Peyer's patch (tissue), 4 donors: Measurements from ENCODE around the gene SAMD10. TPM values are rescaled to one million over a fixed set of nuclear protein-coding genes. Genes with fewer than 3 reads are reported as not detected.

ENCODE experiments used
- DNase-seq, 3 donors: peaks; one replicate each; pipeline ENCODE4 v3.0.0-alpha.2; 2017 to 2019
- H3K27ac ChIP-seq, 4 donors: fragments of 200-600 bp; sonication (generic); one replicate each; pipeline ENCODE4 v1.5.1; 2016 to 2019
- H3K27me3 ChIP-seq, 2 donors: fragments of 200-600 bp; sonication (generic); one replicate each; pipeline ENCODE4 v1.5.1; 2019
- H3K36me3 ChIP-seq, 3 donors: fragments of 200-600 bp; sonication (generic); one replicate each; pipeline ENCODE4 v1.5.1; 2016 to 2019
- H3K4me1 ChIP-seq, 4 donors: fragments of 200-600 bp; sonication (generic); one replicate each; pipeline ENCODE4 v1.5.1; 2016 to 2019
- H3K4me3 ChIP-seq, 4 donors: fragments of 200-600 bp; sonication (generic); 1 replicate in 3 of 4; 2 replicates in 1 of 4; pipeline ENCODE4 v1.5.1; 2016 to 2019; ENCODE audit warnings: mild to moderate bottlenecking in 1 of 4
- H3K9me3 ChIP-seq, 4 donors: fragments of 200-600 bp; sonication (generic); one replicate each; pipeline ENCODE4 v1.5.1; 2016 to 2019; ENCODE audit warnings: mild to moderate bottlenecking in 1 of 4
- CTCF ChIP-seq, 6 experiments: fragments of 450-650 bp in 4 of 6; fragments of 200-600 bp in 2 of 6; sonication (generic) in 1 of 6; IDR thresholded peaks; one replicate each; pipeline ENCODE4 v1.5.1; 2017 to 2019; ENCODE audit warnings: antibody characterized with exemption in 6 of 6, mild to moderate bottlenecking in 3 of 6, moderate library complexity in 1 of 6
- POLR2A ChIP-seq, 2 donors: fragments of 450-650 bp; IDR thresholded peaks; one replicate each; pipeline ENCODE4 v1.5.1; 2017; ENCODE audit warnings: antibody characterized with exemption in 2 of 2, mild to moderate bottlenecking in 2 of 2, moderate library complexity in 2 of 2
- total RNA-seq, 4 donors: library from RNA; depleted of rRNA; stranded (reverse); fragments of >200 nt; gene quantifications; one replicate each; pipeline ENCODE4 v1.1.0, GENCODE V29; 2016

The SAMD10 gene
- total RNA-seq, 4 donors from 2014 or later: 1.7 to 14.3 (median 11.1) TPM

- no peak overlapping the region for H3K4me3 ChIP-seq
- no peaks in the 10 kb centered on the region for H3K9me3 ChIP-seq
- DNase-seq: no peak
- peaks cover 9 to 46% (median 27%) of the 10 kb centered on the region in 4 donors for H3K4me1 ChIP-seq
- TF ChIP-seq POLR2A (IDR thresholded peaks at IDR 0.05): no peak
- no peak for TF ChIP-seq CTCF (IDR thresholded peaks at IDR 0.05)
- H3K27me3 ChIP-seq: no peaks in the 10 kb centered on the region
- H3K36me3 ChIP-seq: peaks cover 0 to 49% (median 0%) of the 10 kb centered on the region in 3 donors
- H3K27ac ChIP-seq: no peak overlapping the region
Measured at GRCh38 chr20:63945921-63946920, 33.2 kb downstream of the SAMD10 start.

- Histone ChIP-seq H3K27me3 (no peaks in the 10 kb centered on the region), H3K36me3 (peaks cover 0 to 59% (median 0%) of the 10 kb centered on the region in 3 donors), H3K27ac (peak overlapping the region in 1 of 4 donors; percentile 21), H3K4me3 (no peak overlapping the region), H3K9me3 (no peaks in the 10 kb centered on the region), H3K4me1 (peaks cover 3 to 35% (median 21%) of the 10 kb centered on the region in 4 donors)
- no peak for TF ChIP-seq POLR2A (IDR thresholded peaks at IDR 0.05)
- no peak for TF ChIP-seq CTCF (IDR thresholded peaks at IDR 0.05)
- no peak for DNase-seq
Measured at GRCh38 chr20:63945031-63945658, 34.3 kb downstream of the SAMD10 start.

GRCh38 chr20:63944078-63944941 is 35.1 kb downstream of the SAMD10 start:
- Histone ChIP-seq H3K27ac (peak overlapping the region in 1 of 4 donors; percentile 21), H3K4me1 (peaks cover 2 to 27% (median 14%) of the 10 kb centered on the region in 4 donors), H3K27me3 (no peaks in the 10 kb centered on the region), H3K36me3 (peaks cover 0 to 67% (median 0%) of the 10 kb centered on the region in 3 donors), H3K9me3 (no peaks in the 10 kb centered on the region), H3K4me3 (no peak overlapping the region)
- DNase-seq: no peak
- TF ChIP-seq POLR2A (IDR thresholded peaks at IDR 0.05) (no peak), CTCF (IDR thresholded peaks at IDR 0.05) (no peak)

- no peak overlapping the region for H3K27ac ChIP-seq
- peaks cover 0 to 72% (median 0%) of the 10 kb centered on the region in 3 donors for H3K36me3 ChIP-seq
- H3K4me1 ChIP-seq: peaks cover 0 to 21% (median 12%) of the 10 kb centered on the region in 4 donors
- no peak for TF ChIP-seq CTCF (IDR thresholded peaks at IDR 0.05)
- TF ChIP-seq POLR2A (IDR thresholded peaks at IDR 0.05): no peak
- no peaks in the 10 kb centered on the region for H3K27me3 ChIP-seq
- no peak overlapping the region for H3K4me3 ChIP-seq
- no peak for DNase-seq
- H3K9me3 ChIP-seq: no peaks in the 10 kb centered on the region
Measured at GRCh38 chr20:63943808-63944077, 35.7 kb downstream of the SAMD10 start.
